ENCODE results near the gene MALSU1. TPM values are rescaled to one million over a fixed set of nuclear protein-coding genes. Genes with fewer than 3 reads are reported as not detected.

MALSU1 gene
- total RNA-seq, 1 donor from 2014 or later, result 62.3 TPM

- Histone ChIP-seq H3K9me3 (ENCODE audit: insufficient read depth, low read depth, low read length) (no peaks in the 10 kb centered on the region), H3K4me3 (ENCODE audit: insufficient read depth, low read depth, low read length) (no peak overlapping the region), H3K4me1 (ENCODE audit: insufficient read depth, low read length) (no peaks in the 10 kb centered on the region), H3K9ac (ENCODE audit: low read length) (no peak overlapping the region), H3K79me2 (ENCODE audit: insufficient read depth, low read length) (no peaks in the 10 kb centered on the region), H2AFZ (ENCODE audit: low read depth, low read length) (no peak overlapping the region), H4K20me1 (ENCODE audit: insufficient read depth, low read length) (no peaks in the 10 kb centered on the region), H3K27ac (ENCODE audit: low read depth, low read length) (no peak overlapping the region), H3K4me2 (ENCODE audit: low read length) (no peak overlapping the region), H3K27me3 (ENCODE audit: insufficient read depth, low read length) (peaks cover 19% of the 10 kb centered on the region), H3K36me3 (ENCODE audit: insufficient read depth, low read length) (no peaks in the 10 kb centered on the region)
- TF ChIP-seq CTCF (IDR thresholded peaks at IDR 0.05; ENCODE audit: insufficient read depth, low read depth, low read length) (no peak), EZH2 (IDR thresholded peaks at IDR 0.05; ENCODE audit: insufficient read depth, low read length) (no peak)
- DNase-seq (ENCODE audit: low read depth) (no peak), FAIRE-seq (no peak)
- Mint-ChIP-seq H3K9me3 (ENCODE audit: unreplicated experiment) (no peaks in the 10 kb centered on the region), H3K27ac (ENCODE audit: unreplicated experiment) (no peak overlapping the region), H3K36me3 (ENCODE audit: low read depth, unreplicated experiment) (no peaks in the 10 kb centered on the region), H3K27me3 (ENCODE audit: low read depth, unreplicated experiment) (peaks cover 13% of the 10 kb centered on the region), H3K4me3 (ENCODE audit: unreplicated experiment) (no peak overlapping the region), H3K4me1 (ENCODE audit: low read depth, unreplicated experiment) (no peaks in the 10 kb centered on the region)
These were observed 31.8 kb upstream of the MALSU1 start for GRCh38 chr7:23267357-23267756.

- Histone ChIP-seq H3K27ac (ENCODE audit: low read depth, low read length) (no peak overlapping the region), H3K27me3 (ENCODE audit: insufficient read depth, low read length) (peaks cover 23% of the 10 kb centered on the region), H3K4me2 (ENCODE audit: low read length) (no peak overlapping the region), H2AFZ (ENCODE audit: low read depth, low read length) (no peak overlapping the region), H3K9ac (ENCODE audit: low read length) (no peak overlapping the region), H3K4me3 (ENCODE audit: insufficient read depth, low read depth, low read length) (no peak overlapping the region), H3K79me2 (ENCODE audit: insufficient read depth, low read length) (no peaks in the 10 kb centered on the region), H3K36me3 (ENCODE audit: insufficient read depth, low read length) (no peaks in the 10 kb centered on the region), H3K4me1 (ENCODE audit: insufficient read depth, low read length) (no peaks in the 10 kb centered on the region), H3K9me3 (ENCODE audit: insufficient read depth, low read depth, low read length) (no peaks in the 10 kb centered on the region), H4K20me1 (ENCODE audit: insufficient read depth, low read length) (no peaks in the 10 kb centered on the region)
- no peak for TF ChIP-seq CTCF (IDR thresholded peaks at IDR 0.05; ENCODE audit: insufficient read depth, low read depth, low read length)
- no peak for TF ChIP-seq EZH2 (IDR thresholded peaks at IDR 0.05; ENCODE audit: insufficient read depth, low read length)
- no peak overlapping the region for H3K4me3 Mint-ChIP-seq (ENCODE audit: unreplicated experiment)
- DNase-seq (ENCODE audit: low read depth), result no peak
- H3K9me3 Mint-ChIP-seq (ENCODE audit: unreplicated experiment), result no peaks in the 10 kb centered on the region
- H3K27ac Mint-ChIP-seq (ENCODE audit: unreplicated experiment), result no peak overlapping the region
- H3K36me3 Mint-ChIP-seq (ENCODE audit: low read depth, unreplicated experiment), result no peaks in the 10 kb centered on the region
- no peaks in the 10 kb centered on the region for H3K4me1 Mint-ChIP-seq (ENCODE audit: low read depth, unreplicated experiment)
- peaks cover 13% of the 10 kb centered on the region for H3K27me3 Mint-ChIP-seq (ENCODE audit: low read depth, unreplicated experiment)
- no peak for FAIRE-seq
These were observed 31.0 kb upstream of the MALSU1 start for GRCh38 chr7:23268167-23268566.

GRCh38 chr7:23268746-23269145 lies 30.4 kb upstream of the MALSU1 start:
- H3K36me3 ChIP-seq (ENCODE audit: insufficient read depth, low read length), result no peaks in the 10 kb centered on the region
- H3K9me3 ChIP-seq (ENCODE audit: insufficient read depth, low read depth, low read length), result no peaks in the 10 kb centered on the region
- Mint-ChIP-seq H3K4me1 (ENCODE audit: low read depth, unreplicated experiment) (no peaks in the 10 kb centered on the region), H3K27me3 (ENCODE audit: low read depth, unreplicated experiment) (peaks cover 13% of the 10 kb centered on the region), H3K27ac (ENCODE audit: unreplicated experiment) (no peak overlapping the region), H3K36me3 (ENCODE audit: low read depth, unreplicated experiment) (no peaks in the 10 kb centered on the region), H3K4me3 (ENCODE audit: unreplicated experiment) (no peak overlapping the region), H3K9me3 (ENCODE audit: unreplicated experiment) (no peaks in the 10 kb centered on the region)
- no peak overlapping the region for H3K27ac ChIP-seq (ENCODE audit: low read depth, low read length)
- H3K4me2 ChIP-seq (ENCODE audit: low read length), result no peak overlapping the region
- H3K4me1 ChIP-seq (ENCODE audit: insufficient read depth, low read length), result peaks cover 5% of the 10 kb centered on the region
- H3K4me3 ChIP-seq (ENCODE audit: insufficient read depth, low read depth, low read length), result no peak overlapping the region
- H2AFZ ChIP-seq (ENCODE audit: low read depth, low read length), result no peak overlapping the region
- DNase-seq (ENCODE audit: low read depth) (peak; percentile 20), FAIRE-seq (no peak)
- H3K9ac ChIP-seq (ENCODE audit: low read length), result no peak overlapping the region
- no peak for TF ChIP-seq CTCF (IDR thresholded peaks at IDR 0.05; ENCODE audit: insufficient read depth, low read depth, low read length)
- H4K20me1 ChIP-seq (ENCODE audit: insufficient read depth, low read length), result no peaks in the 10 kb centered on the region
- peaks cover 23% of the 10 kb centered on the region for H3K27me3 ChIP-seq (ENCODE audit: insufficient read depth, low read length)
- H3K79me2 ChIP-seq (ENCODE audit: insufficient read depth, low read length), result no peaks in the 10 kb centered on the region
